ENCODE results near the gene HABP4.

The HABP4 gene

DNA sequence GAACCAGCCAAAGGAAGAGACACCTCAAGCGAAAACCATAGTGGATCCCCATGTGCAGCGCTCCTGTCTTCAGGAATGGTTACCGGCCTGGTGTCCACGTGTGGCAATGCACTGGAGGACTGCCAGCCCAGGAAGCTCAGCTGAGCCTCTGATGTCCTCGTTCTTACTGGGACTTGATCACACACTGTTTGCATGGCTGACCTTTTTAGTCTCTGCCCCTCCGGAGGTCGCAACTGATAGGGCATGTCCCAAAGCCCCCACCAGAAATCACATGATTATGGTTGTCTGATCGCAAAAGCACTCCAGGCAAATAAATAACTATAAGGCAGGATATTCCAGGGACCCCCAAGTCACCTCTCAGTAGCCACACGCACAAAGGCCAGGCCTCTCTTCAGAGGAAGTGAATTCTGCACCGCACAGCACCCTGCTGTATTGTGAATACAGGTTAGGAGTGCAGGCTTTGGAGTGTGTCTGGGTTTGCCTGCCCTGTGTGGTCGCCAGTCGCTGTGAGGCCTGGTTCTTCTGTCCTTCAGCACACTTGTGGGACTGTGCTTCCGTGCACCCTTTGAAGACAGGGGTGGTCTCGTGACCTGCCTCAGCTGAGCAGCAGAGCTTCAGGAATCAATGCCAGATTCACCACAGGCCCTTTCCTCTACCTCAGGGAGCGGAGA is 13.4 kb upstream of the HABP4 start:
- no peak for DNase-seq

GRCh38 chr9:96437454-96437853 is 12.5 kb upstream of the HABP4 start:
- DNase-seq: no peak

- no peak for DNase-seq
Observed at GRCh38 chr9:96440671-96441199, 9.2 kb upstream of the HABP4 start.

- no peak for DNase-seq
Observed at GRCh38 chr9:96441798-96442445, 8.0 kb upstream of the HABP4 start.

DNA sequence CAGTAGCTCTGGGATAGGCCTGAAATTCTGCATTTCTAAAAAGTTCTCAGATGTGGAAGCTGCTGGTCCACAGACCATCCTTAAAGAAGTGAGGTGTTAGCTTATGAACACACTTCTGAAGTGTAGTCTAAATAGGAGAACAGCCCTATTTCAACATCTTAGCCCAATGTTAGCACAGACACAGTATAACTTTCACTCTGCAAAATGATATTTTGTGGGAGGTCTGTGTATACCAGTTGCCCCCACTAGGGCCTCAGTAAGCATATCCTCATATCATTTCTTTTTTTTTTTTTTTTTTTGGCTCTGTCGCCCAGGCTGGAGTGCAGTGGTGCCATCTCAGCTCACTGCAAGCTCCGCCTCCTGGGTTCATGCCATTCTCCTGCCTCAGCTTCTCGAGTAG is 7.5 kb upstream of the HABP4 start:
- no peak for DNase-seq

DNA sequence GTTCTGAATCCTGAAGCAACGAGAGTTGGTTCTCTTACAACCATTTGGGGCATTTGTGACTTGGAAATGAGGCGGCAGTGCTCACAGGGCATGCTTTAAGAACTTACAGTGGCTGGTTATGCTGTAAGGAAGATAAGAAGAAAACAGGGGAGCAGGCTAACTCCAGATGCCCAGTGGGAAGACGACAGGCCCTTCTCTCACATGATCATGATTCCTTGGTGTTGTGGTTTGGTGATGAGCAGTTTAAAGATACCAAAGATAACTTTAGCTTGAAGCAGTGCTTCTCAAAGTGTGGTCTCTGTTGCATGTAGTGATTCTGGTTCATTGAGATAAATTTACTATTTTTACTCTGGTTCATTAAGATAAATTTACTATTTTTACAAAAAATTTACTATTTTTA is 2.6 kb upstream of the HABP4 start:
- DNase-seq: no peak

- DNase-seq: no peak
Observed at GRCh38 chr9:96448546-96449170, 1.3 kb upstream of the HABP4 start.

DNA sequence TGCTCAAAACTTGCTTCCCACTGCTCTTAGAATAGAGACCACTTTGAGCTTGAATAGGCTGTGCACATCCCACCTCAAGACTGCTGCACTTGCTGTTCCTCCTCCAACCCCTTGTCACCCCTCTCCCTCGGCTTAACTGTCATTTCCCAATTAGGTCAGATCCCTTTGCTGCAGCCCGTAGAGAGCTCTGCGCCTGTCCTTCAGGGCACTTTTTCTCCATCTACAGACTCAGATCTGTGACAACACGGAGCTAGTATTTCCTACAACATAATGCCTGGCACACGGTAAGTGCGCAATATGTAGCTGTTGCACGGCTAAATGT is 485 bp upstream of the HABP4 start:
- DNase-seq: no peak

DNA sequence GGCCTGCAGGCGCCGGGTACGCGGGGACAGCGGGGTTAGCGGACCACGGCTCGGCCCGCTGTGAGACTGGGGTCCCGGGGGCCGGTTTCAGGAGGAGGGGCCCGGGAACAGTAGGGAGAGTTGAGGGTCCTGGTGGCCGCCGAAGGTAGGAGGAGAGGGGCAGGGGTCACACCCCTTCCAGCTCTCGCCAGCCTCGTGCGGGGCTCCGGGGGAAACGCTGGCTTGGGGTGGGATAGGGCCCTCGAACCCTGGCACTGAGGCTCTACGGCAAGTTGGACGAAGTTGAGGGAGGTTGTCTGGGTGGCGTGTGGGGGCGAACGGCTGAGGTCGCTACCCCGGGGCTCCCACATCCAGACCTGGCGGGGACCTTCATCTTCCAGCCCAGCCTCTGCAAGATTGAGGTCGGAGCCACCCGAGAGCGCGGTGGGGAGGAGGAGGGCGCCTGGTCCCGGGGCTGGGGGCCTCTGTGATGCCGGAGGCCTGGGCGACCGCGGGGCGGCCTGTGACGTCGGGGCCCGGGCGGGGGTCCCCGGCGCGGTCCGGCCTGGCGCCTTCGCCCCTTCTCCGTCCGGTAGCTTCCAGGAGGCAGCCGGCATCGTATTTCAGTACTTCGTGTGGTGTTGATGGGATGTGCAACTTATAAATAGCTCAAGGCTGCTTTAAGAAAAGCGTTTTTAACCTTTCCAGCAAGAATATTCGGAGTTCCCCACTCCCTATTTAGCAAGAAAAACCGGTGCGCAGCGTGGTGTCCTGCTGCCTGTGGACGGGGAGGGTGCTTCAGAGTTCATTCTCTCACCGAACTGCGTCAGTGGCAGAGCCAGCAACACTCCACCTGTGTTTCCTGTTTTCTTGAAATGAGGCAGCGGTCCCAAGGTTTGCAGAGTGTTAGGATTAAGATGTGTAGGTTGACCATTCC is 902 bp downstream of the HABP4 start:
- DNase-seq: peak; percentile 31

- DNase-seq: no peak
Observed at GRCh38 chr9:96453625-96454024, 3.7 kb downstream of the HABP4 start.

DNA sequence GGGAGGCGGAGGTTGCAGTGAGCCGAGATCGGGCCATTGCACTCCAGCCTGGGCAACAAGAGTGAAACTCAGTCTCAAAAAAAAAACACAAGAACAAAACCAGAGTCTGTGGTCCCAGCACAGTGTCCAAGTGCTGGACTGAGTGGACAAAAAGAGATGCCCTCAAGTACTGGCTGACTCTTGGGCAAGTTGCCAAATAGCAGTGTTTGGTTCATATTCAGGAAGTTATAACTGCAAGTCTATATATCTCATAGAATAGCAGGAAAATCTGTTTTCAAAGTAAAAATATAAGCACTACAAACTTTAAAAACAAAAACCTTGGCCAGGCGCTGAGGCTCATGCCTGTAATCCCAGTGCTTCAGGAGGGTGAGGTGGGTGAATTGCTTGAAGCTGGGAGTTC is 7.3 kb downstream of the HABP4 start:
- DNase-seq: no peak

- DNase-seq: no peak
Observed at GRCh38 chr9:96458226-96458625, 8.3 kb downstream of the HABP4 start.

DNA sequence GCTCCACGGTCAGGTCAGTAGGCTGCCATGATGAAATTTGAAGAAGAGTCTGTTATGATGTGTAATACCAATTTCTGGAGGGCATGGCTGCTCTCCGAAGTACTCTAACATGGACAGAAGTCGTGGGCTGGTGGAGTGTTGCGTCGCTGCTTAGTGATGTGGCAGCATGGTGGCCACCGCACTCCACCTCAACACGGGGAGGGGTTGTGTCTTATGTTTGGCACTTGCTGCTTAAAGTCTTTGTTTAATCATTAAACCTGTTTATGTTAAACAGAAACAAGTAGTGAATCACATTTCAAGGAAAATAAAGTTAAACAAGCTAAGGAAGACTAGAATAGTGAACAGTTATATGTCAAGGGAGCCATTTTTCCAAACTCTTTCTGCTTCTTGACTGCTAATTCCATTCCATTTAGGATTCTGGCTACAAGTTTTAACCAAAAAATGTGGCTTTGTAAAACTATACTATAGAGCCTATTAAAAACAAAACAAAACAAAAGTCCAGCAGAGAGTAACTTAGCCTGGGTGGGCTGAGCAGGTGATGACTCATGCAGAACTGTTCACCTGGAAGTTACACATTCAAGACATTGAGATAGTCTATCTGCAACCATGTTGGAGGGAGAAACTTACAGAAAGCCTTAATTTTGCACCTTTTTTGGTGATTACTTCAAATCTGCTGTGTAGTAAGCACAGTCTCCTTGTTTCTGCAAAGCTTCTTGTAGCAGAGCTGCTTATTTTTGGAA is 9.5 kb downstream of the HABP4 start:
- no peak for DNase-seq

DNA sequence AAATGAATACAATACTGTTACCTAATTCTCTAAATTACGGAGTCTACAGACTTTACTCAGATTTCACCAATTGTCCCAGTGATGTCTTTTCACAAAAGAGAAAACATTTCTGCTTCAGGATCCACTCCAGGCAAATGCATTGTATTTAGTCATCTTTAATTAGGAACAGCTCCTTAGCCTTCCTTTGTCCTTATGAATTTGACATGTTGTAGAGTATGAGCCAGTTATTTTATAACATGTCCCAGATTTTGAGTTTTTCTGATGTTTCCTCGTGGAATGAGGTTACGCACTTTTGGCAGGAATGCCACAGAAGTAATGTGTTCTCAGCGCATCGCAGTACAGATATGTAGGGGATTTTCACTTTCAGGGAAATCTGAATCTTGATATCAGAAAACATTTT is 10.5 kb downstream of the HABP4 start:
- no peak for DNase-seq

DNA sequence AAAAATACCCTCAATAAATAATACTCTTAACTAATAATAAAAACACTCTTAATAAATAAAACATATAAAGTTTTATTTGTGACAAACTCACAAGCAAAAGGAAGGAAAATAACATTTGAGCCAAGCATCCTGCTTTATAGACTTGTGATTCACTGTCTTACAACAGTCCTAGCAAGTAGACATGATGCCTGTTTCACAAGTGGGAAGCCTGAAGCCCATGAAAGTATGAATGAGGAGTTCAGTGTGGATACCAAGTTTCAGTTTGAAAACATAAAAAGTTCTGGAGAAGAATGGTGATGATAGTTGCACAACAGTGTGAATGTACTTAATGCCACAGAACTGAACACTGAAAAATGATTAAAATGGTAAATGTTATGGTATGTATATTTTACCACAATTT is 10.9 kb downstream of the HABP4 start:
- DNase-seq: no peak

DNA sequence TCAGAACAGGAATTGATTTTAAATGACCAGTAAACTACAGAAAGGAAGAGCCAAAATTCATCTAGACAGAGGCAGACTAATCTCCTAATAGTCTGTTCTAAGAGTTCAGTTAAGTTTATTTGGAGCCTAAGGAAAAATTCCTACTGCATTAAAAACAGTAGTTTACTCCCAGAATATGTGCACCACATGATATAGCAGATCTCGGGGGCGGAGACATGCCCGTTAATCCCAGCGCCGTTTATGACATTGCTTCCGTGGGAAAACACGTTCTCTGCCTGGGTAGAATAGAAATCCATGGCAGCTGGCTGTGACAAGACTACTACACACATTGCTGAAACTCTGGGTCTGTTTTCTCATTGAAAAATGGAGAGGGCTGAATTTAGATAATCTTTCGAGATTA is 11.4 kb downstream of the HABP4 start:
- DNase-seq: no peak

GRCh38 chr9:96462541-96462940 is 12.6 kb downstream of the HABP4 start:
- DNase-seq: no peak

DNA sequence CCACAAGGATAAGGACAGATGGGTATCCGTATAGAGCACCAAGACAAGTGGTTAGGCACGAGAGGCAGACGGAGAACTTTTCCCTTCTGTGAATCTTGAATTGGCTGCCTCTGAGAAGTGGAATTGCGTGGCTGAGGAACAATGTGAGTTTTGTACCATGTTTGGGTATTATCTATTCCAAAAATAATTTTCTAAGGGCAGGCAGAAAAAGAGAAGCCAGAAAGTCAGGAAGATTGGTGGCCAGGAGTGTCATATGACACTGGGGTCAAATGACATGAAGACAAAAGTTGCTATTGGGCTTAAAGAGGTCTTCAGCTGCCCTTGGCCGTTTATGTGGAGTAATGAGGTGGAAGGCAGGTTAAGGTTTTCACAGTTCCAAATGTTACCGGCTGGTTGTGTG is 14.5 kb downstream of the HABP4 start:
- no peak for DNase-seq

DNA sequence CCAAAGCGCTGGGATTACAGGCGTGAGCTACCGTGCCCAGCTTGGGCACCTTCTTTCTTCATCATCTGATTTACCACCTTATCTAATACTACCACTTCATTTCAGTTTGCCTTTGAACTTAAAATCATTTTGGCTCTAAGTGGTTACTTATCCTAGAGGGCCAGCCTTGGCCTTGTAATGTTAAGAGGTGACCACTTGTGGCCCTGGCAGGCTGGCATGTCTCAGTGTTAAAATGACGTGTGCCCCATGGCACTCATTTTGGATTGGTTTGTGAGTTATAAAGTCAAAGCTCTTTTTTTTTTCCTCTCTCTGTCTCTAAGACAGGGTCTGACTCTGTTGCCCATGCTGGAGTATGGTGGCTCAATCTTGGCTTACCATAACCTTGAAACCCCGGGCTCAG is 17.8 kb downstream of the HABP4 start:
- no peak for DNase-seq

DNA sequence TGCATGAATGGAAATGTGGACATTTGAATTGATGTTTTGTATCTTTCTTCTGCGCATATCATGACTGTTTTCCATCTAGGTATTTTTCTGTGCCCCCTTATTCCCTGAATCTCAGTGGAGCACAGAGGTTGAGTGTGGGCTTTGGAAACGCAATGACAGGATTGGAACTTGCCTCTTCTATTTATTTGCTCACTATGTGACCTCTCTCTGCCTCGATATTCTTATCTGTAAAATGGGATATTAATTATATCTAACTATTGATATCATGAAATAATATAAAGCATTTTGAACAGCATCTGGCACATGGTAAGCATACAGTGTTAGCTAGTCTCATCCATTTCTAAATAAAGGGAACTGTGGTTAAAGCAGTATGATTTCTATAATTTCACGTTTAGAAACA is 26.0 kb downstream of the HABP4 start:
- DNase-seq: no peak

GRCh38 chr9:96476591-96476990 is 26.6 kb downstream of the HABP4 start:
- DNase-seq: no peak

DNA sequence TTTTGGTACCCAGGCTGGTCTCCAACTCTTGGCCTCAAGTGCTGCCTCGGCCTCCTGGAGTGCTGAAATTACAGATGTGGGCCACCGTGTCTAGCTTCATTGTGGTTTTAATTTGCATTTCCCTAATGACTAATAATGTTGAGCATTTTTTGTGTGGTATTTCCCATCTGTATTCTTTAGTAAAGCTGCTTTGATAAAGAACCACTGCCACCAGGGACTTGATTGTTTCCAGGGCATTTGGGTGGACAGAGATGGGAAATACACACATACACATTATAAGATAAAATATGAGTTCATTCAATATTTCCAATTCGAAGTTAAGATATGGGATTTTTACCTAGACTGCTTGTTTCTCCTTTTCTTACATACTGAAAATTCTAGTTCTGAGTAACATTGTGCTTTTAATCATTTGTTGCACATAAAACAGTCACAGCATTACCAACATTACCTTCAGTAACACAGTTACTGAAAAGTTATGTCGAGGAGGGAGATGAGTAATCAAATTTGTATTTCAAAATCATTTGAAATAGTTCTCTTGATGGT is 28.9 kb downstream of the HABP4 start:
- peak; percentile 14 for DNase-seq

Data from stimulated activated CD4-positive, alpha-beta T cell treated with anti-CD3 and anti-CD28 coated beads, Interleukin-4, amount 100 ng/mL, for 1 hour (primary cell).